H1 (cell line): Measurements from ENCODE around the gene PRPS1. TPM values are rescaled to one million over a fixed set of nuclear protein-coding genes. Genes with fewer than 3 reads are reported as not detected.

Experiments
- CTCF ChIA-PET: fragments of 300-600 bp; sonication (Branson Sonifier 250); formaldehyde crosslinking; loops from one replicate; lab custom pipeline; 2021; ENCODE audit not compliant: partially characterized antibody; lab: Charles Lee
- POLR2A ChIA-PET: fragments of 300-600 bp; sonication (Branson Sonifier 250); formaldehyde crosslinking; loops from one replicate; lab custom pipeline; 2021; ENCODE audit warnings: inconsistent platforms; ENCODE audit not compliant: partially characterized antibody; lab: Charles Lee
- DNase-seq, 2 experiments: peaks; one replicate each; pipeline versions ENCODE4 v3.0.0 to v3.0.0-alpha.2; 2010 to 2022; ENCODE audit warnings: low spot score in 2 of 2, low read depth in 1 of 2, mixed read lengths in 1 of 2
- FAIRE-seq: peaks from 2 replicates; lab custom pipeline; 2011; peaks lifted over from hg19 to GRCh38; lab: Jason Lieb, UNC
- H2AFZ ChIP-seq: 2 replicates; pipeline ENCODE4 v1.8.1; 2012; ENCODE audit warnings: low read length, inconsistent platforms
- H2AK5ac ChIP-seq: 2 replicates; pipeline ENCODE4 v1.6.1; 2013; ENCODE audit warnings: low read depth, low read length
- H2BK120ac ChIP-seq: replicated peaks from 2 replicates; pipeline ENCODE3; 2013; ENCODE audit warnings: low read depth, low read length, inconsistent platforms
- H2BK12ac ChIP-seq: 2 replicates; pipeline ENCODE4 v1.6.1; 2013; ENCODE audit warnings: low read depth, low read length
- H2BK15ac ChIP-seq: 2 replicates; pipeline ENCODE4 v1.6.1; 2013; ENCODE audit warnings: low read length
- H2BK20ac ChIP-seq: 2 replicates; pipeline ENCODE4 v1.6.1; 2013; ENCODE audit warnings: low read length
- H2BK5ac ChIP-seq: 2 replicates; pipeline ENCODE4 v1.6.1; 2013; ENCODE audit warnings: low read depth, low read length
- H3K14ac ChIP-seq: 2 replicates; pipeline ENCODE4 v1.6.1; 2013; ENCODE audit warnings: inconsistent platforms; ENCODE audit not compliant: insufficient read length
- H3K18ac ChIP-seq: 2 replicates; pipeline ENCODE4 v1.6.1; 2013; ENCODE audit warnings: low read length; ENCODE audit errors: extremely low read depth
- H3K23ac ChIP-seq: 2 replicates; pipeline ENCODE4 v1.6.1; 2013; ENCODE audit warnings: inconsistent platforms; ENCODE audit not compliant: insufficient read length
- H3K23me2 ChIP-seq: 2 replicates; pipeline ENCODE4 v1.6.1; 2013; ENCODE audit warnings: low read depth, low read length
- H3K27ac ChIP-seq: 2 replicates; pipeline ENCODE4 v1.6.1; 2011; ENCODE audit warnings: low read depth, low read length, inconsistent platforms
- H3K27me3 ChIP-seq, 4 experiments: replicated peaks in 1 of 4; 1 replicate in 1 of 4; 2 replicates in 3 of 4; pipeline versions ENCODE4 v1.6.1 to v1.8.1; 2011 to 2013; ENCODE audit warnings: low read length in 3 of 4, mild to moderate bottlenecking in 3 of 4, inconsistent platforms in 2 of 4, mixed read lengths in 2 of 4, moderate library complexity in 1 of 4; ENCODE audit not compliant: control insufficient read depth in 3 of 4, insufficient read depth in 3 of 4; ENCODE audit errors: extremely low read depth in 1 of 4
- H3K36me3 ChIP-seq, 4 experiments: 2 replicates each; pipeline versions ENCODE4 v1.6.1 to v1.8.1; 2011 to 2013; ENCODE audit warnings: mild to moderate bottlenecking in 4 of 4, low read length in 3 of 4, moderate library complexity in 2 of 4, control low read depth in 1 of 4, inconsistent platforms in 1 of 4; ENCODE audit not compliant: insufficient read depth in 4 of 4, control insufficient read depth in 2 of 4
- H3K4ac ChIP-seq: replicated peaks from 2 replicates; pipeline ENCODE3; 2013; ENCODE audit warnings: low read length, low read depth, mixed read lengths, inconsistent platforms; ENCODE audit not compliant: insufficient read length
- H3K4me1 ChIP-seq, 4 experiments: replicated peaks in 1 of 4; 1 replicate in 1 of 4; 2 replicates in 3 of 4; pipeline versions ENCODE4 v1.6.1 to v1.8.1; 2011 to 2013; ENCODE audit warnings: low read length in 3 of 4, inconsistent platforms in 2 of 4, mixed read lengths in 1 of 4; ENCODE audit not compliant: insufficient read depth in 4 of 4, control insufficient read depth in 3 of 4
- H3K4me2 ChIP-seq, 2 experiments: 2 replicates each; pipeline versions ENCODE4 v1.6.1 to v1.8.1; 2011 to 2013; ENCODE audit warnings: low read depth in 2 of 2, low read length in 2 of 2, control low read depth in 1 of 2, inconsistent platforms in 1 of 2, mild to moderate bottlenecking in 1 of 2; ENCODE audit not compliant: insufficient read depth in 1 of 2
- H3K4me3 ChIP-seq, 4 experiments: fragments of 200-600, 300-600 bp in 1 of 4; sonication (generic), shearing (Covaris generic), sonication (Bioruptor Twin) in 1 of 4; 2 replicates each; pipeline versions ENCODE4 v1.5.1 to v1.8.1; 2011 to 2016; ENCODE audit warnings: low read length in 4 of 4, low read depth in 3 of 4, control low read depth in 2 of 4, inconsistent platforms in 2 of 4, mild to moderate bottlenecking in 2 of 4, mixed read lengths in 1 of 4, moderate library complexity in 1 of 4; ENCODE audit not compliant: insufficient read depth in 2 of 4; ENCODE audit errors: extremely low read depth in 1 of 4
- H3K56ac ChIP-seq: replicated peaks from 2 replicates; pipeline ENCODE3; 2013; ENCODE audit warnings: low read depth, mild to moderate bottlenecking, mixed read lengths, low read length, inconsistent platforms; ENCODE audit not compliant: insufficient read length
- H3K79me1 ChIP-seq: 2 replicates; pipeline ENCODE4 v1.6.1; 2013; ENCODE audit warnings: low read depth, low read length, control low read depth
- H3K79me2 ChIP-seq, 2 experiments: 2 replicates each; pipeline versions ENCODE4 v1.6.1 to v1.8.1; 2012 to 2013; ENCODE audit warnings: low read length in 2 of 2, mild to moderate bottlenecking in 2 of 2, inconsistent platforms in 1 of 2; ENCODE audit not compliant: insufficient read depth in 2 of 2, control insufficient read depth in 1 of 2
- H3K9ac ChIP-seq, 4 experiments: replicated peaks in 1 of 4; 1 replicate in 1 of 4; 2 replicates in 3 of 4; pipeline versions ENCODE4 v1.6.1 to v1.8.1; 2011 to 2013; ENCODE audit warnings: low read depth in 3 of 4, low read length in 3 of 4, control low read depth in 2 of 4, mild to moderate bottlenecking in 2 of 4, moderate library complexity in 2 of 4, inconsistent platforms in 1 of 4; ENCODE audit errors: extremely low read depth in 1 of 4
- H3K9me3 ChIP-seq, 2 experiments: 2 replicates each; pipeline versions ENCODE4 v1.6.1 to v1.8.1; 2012 to 2013; ENCODE audit warnings: mild to moderate bottlenecking in 2 of 2, moderate library complexity in 2 of 2, control low read depth in 1 of 2, inconsistent platforms in 1 of 2, low read depth in 1 of 2, low read length in 1 of 2, mixed read lengths in 1 of 2; ENCODE audit not compliant: insufficient read depth in 2 of 2
- H4K20me1 ChIP-seq, 2 experiments: replicated peaks in 1 of 2; 2 replicates each; pipeline versions ENCODE3 to v1.8.1; 2011 to 2013; ENCODE audit warnings: inconsistent platforms in 2 of 2, low read length in 2 of 2, mild to moderate bottlenecking in 1 of 2; ENCODE audit not compliant: insufficient read depth in 2 of 2, control insufficient read depth in 1 of 2
- H4K5ac ChIP-seq: 2 replicates; pipeline ENCODE4 v1.6.1; 2013; ENCODE audit warnings: low read length, low read depth, mixed read lengths, inconsistent platforms; ENCODE audit not compliant: insufficient read length
- H4K8ac ChIP-seq: 2 replicates; pipeline ENCODE4 v1.8.0; 2013; ENCODE audit warnings: mild to moderate bottlenecking, moderate library complexity, low read length, inconsistent platforms; ENCODE audit not compliant: insufficient read depth; ENCODE audit errors: extremely low read depth
- H4K91ac ChIP-seq: replicated peaks from 2 replicates; pipeline ENCODE3; 2013; ENCODE audit warnings: low read length, mixed read lengths, inconsistent platforms; ENCODE audit not compliant: insufficient read length
- HDAC2 ChIP-seq, 2 experiments: fragments of 300-600 bp in 1 of 2; sonication (generic) in 1 of 2; IDR thresholded peaks; 2 replicates each; pipeline ENCODE4 v1.6.1; 2011 to 2012; ENCODE audit warnings: low read depth in 2 of 2, low read length in 2 of 2, mild to moderate bottlenecking in 2 of 2, moderate library complexity in 2 of 2, borderline replicate concordance in 1 of 2, inconsistent platforms in 1 of 2
- JUN ChIP-seq: IDR thresholded peaks from 2 replicates; pipeline ENCODE4 v1.6.1; 2011; ENCODE audit warnings: low read depth, mild to moderate bottlenecking, improper control_type of control experiment, low read length
- MAFK ChIP-seq: IDR thresholded peaks from 2 replicates; pipeline ENCODE4 v1.6.1; 2012; ENCODE audit warnings: low read depth, mild to moderate bottlenecking, improper control_type of control experiment, low read length
- RFX5 ChIP-seq: IDR thresholded peaks from 2 replicates; pipeline ENCODE4 v1.6.1; 2011; ENCODE audit warnings: low read depth, low read length, improper control_type of control experiment, borderline replicate concordance
- RXRA ChIP-seq: IDR thresholded peaks from 2 replicates; pipeline ENCODE4 v1.6.1; 2011; ENCODE audit warnings: low read depth, mild to moderate bottlenecking, low read length, moderate library complexity; ENCODE audit not compliant: insufficient read depth
- SUZ12 ChIP-seq: fragments of 200-600 bp; sonication (generic); IDR thresholded peaks from 2 replicates; pipeline ENCODE4 v1.6.1; 2012; ENCODE audit warnings: mild to moderate bottlenecking, inconsistent platforms, low read length, moderate library complexity, mixed read lengths
- WGBS, 2 experiments: shearing (Covaris generic) in 1 of 2; methylation state at CpG; one replicate each; pipeline versions ENCODE4 v1.1.6 to v1.1.7; 2013 to 2015; ENCODE audit warnings: low lambda C conversion rate in 2 of 2, mixed read lengths in 2 of 2, inconsistent platforms in 1 of 2, low coverage in 1 of 2, missing lambda C conversion rate in 1 of 2; ENCODE audit not compliant: insufficient replicate concordance in 2 of 2, insufficient coverage in 1 of 2, insufficient read length in 1 of 2; ENCODE audit errors: extremely low coverage in 1 of 2, missing lambda C conversion rate in 1 of 2; 5-methylcytosine and 5-hydroxymethylcytosine counted together
- polyA plus RNA-seq, 7 experiments: library from polyadenylated mRNA; depleted of rRNA in 3 of 7; stranded (reverse) in 5 of 7; unstranded in 2 of 7; fragments of >200 nt in 5 of 7; fragments of 200-250 nt in 2 of 7; gene quantifications; 1 replicate in 5 of 7; 2 replicates in 1 of 7; 4 replicates in 1 of 7; pipeline versions ENCODE4 v1.2.1 to v1.2.3, GENCODE V29; 2011 to 2013; ENCODE audit warnings: missing spikeins in 2 of 7, mixed read lengths in 2 of 7
- total RNA-seq: library from RNA; stranded (reverse); fragmentation: NEBNext Ultra II Directional; extraction: Animal tissue kit (Norgen Biotek cat#: 25700); gene quantifications from 2 replicates; pipeline ENCODE4 v1.2.1, GENCODE V29; 2021

The PRPS1 gene
- total and polyA plus RNA-seq, 2 of the 8 experiments (the other 6 are each of a cell fraction or from before 2014, with no cell fraction given), result 90.1 to 110 TPM

DNA sequence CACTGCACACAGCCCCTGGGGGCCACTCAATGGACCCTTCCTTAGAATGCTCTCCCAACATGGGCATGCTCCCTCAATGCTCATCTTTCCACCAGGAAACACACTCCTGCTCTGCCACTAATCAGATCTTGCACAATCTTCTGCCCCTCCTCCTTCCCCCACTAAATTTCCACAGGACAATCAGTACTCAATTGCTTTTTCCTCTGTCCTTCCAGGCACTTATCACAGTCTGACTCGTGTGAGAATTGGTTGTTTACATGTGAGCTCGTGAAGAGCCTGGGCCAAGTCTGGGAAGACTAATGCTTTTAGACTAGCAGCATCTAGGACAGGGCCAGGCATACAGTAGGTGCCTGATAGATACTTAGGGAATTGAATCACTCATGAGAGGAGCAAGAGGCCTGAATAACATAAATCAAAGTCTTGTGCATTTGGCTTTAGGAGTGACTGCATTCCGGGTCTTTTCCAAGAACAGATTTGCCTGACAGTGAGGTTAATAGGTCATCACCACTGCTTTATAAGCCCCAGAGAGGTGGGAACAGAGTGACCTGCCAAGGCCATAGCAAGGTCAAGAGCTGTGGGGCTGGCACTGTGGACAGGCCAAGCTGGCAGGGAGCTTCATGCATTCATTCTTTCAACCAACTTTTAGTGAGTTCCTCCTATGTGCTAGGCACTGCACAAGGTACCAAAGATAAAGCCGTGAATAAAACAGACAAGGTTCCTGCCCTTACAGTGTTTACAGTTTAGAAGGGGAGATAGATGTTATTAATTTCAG lies 55.0 kb downstream of the PRPS1 start:
- Histone ChIP-seq H3K4me2 (no peak overlapping the region), H2BK120ac (no peak overlapping the region), H3K4me1 (no peaks in the 10 kb centered on the region), H3K79me2 (no peaks in the 10 kb centered on the region), H3K27ac (no peak overlapping the region), H3K18ac (no peak overlapping the region), H3K14ac (no peak overlapping the region), H2BK12ac (no peak overlapping the region), H3K4me3 (no peak overlapping the region), H3K9ac (no peak overlapping the region), H3K23ac (no peak overlapping the region), H4K20me1 (no peaks in the 10 kb centered on the region), H3K4ac (no peak overlapping the region), H2BK15ac (no peak overlapping the region), H3K79me1 (no peaks in the 10 kb centered on the region), H4K8ac (no peak overlapping the region), H3K23me2 (no peaks in the 10 kb centered on the region), H2AK5ac (no peak overlapping the region), H2AFZ (no peak overlapping the region), H3K36me3 (no peaks in the 10 kb centered on the region), H3K56ac (no peak overlapping the region), H4K5ac (no peak overlapping the region), H2BK20ac (no peak overlapping the region), H2BK5ac (no peak overlapping the region), H4K91ac (no peak overlapping the region), H3K9me3 (no peaks in the 10 kb centered on the region), H3K27me3 (no peaks in the 10 kb centered on the region)
- FAIRE-seq (no peak), DNase-seq (no peak)
- POLR2A ChIA-PET, result interaction anchor here (1.0 to 2.2 kb wide), 2 partner anchors 10 to 33 kb away, joined by 3 to 7 read pairs; no protein-coding TSS in a partner anchor
- CTCF ChIA-PET, result interaction anchor here (0.6 to 29.5 kb wide), 5 partner anchors 10 to 94 kb away, joined by 3 to 325 read pairs (median 5); partner anchors contain the start of gene NCBP2L
- WGBS, 2 experiments, result 92% methylated on average over 4 of the region's 4 CpGs; no CpG with 5 or more reads in 1 of the 2 experiments
- no peak for TF ChIP-seq JUN
- TF ChIP-seq HDAC2 (IDR thresholded peaks at IDR 0.05; ENCODE audit: borderline replicate concordance in 1 of 2, low read depth in 2 of 2, low read length in 2 of 2), result no peak
- no peak for TF ChIP-seq RXRA
- TF ChIP-seq RFX5, result no peak
- no peak for TF ChIP-seq SUZ12
- TF ChIP-seq MAFK, result no peak
